Fibroblast of lung (primary cell): Measurements from ENCODE around the gene ITSN1.

Source experiments
- CTCF ChIP-seq, 2 donors: IDR thresholded peaks in 1 of 2; conservative IDR thresholded peaks in 1 of 2; 1 replicate in 1 of 2; 2 replicates in 1 of 2; pipeline ENCODE4 v1.5.1; 2011 to 2012; ENCODE audit warnings: low read length in 2 of 2, control low read depth in 1 of 2, inconsistent platforms in 1 of 2, low read depth in 1 of 2, mild to moderate bottlenecking in 1 of 2
- EZH2 ChIP-seq: IDR thresholded peaks from 2 replicates; pipeline ENCODE4 v1.5.1; 2012; ENCODE audit warnings: low read length, control low read depth, mild to moderate bottlenecking; ENCODE audit errors: missing control alignments

DNA sequence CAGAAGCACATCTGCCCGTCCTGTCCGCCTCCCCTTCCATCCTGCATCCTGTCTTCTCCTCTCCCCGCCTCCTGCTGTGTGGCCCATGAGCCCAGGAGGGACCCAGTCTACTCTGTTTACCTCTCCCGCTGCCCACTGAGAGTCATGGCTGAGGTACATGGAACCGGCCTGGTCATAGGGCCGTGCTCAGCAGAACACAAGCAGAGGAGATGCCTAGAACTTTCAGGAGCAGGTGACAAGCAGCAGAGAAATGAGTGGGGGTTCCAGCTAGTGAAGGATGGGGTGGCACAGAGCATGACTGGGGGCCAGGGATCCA, 202.5 kb downstream of the ITSN1 start:
- TF ChIP-seq CTCF (conservative IDR thresholded peaks at IDR 0.05 in 1 of 2, IDR thresholded peaks at IDR 0.05 in 1 of 2; ENCODE audit: low read depth in 1 of 2, low read length in 2 of 2) = no peak
- no peak for TF ChIP-seq EZH2
